Fibroblast of lung (primary cell): ENCODE results near the gene OPN1SW.

ENCODE experiments used
- CTCF ChIP-seq, 2 donors: IDR thresholded peaks in 1 of 2; conservative IDR thresholded peaks in 1 of 2; 1 replicate in 1 of 2; 2 replicates in 1 of 2; pipeline ENCODE4 v1.5.1; 2011 to 2012; ENCODE audit warnings: low read length in 2 of 2, control low read depth in 1 of 2, inconsistent platforms in 1 of 2, low read depth in 1 of 2, mild to moderate bottlenecking in 1 of 2
- EZH2 ChIP-seq: IDR thresholded peaks from 2 replicates; pipeline ENCODE4 v1.5.1; 2012; ENCODE audit warnings: low read length, control low read depth, mild to moderate bottlenecking; ENCODE audit errors: missing control alignments

- TF ChIP-seq CTCF (conservative IDR thresholded peaks at IDR 0.05 in 1 of 2, IDR thresholded peaks at IDR 0.05 in 1 of 2; ENCODE audit: low read depth in 1 of 2, low read length in 2 of 2) (no peak), EZH2 (no peak)
Observed at GRCh38 chr7:128726059-128726736, 49.4 kb downstream of the OPN1SW start.
